Peyer's patch (tissue), 4 donors: ENCODE measurements around the gene RHOG.

Experiments used
- CTCF ChIP-seq, 6 experiments: fragments of 450-650 bp in 4 of 6; fragments of 200-600 bp in 2 of 6; sonication (generic) in 1 of 6; IDR thresholded peaks; one replicate each; pipeline ENCODE4 v1.5.1; 2017 to 2019; ENCODE audit warnings: antibody characterized with exemption in 6 of 6, mild to moderate bottlenecking in 3 of 6, moderate library complexity in 1 of 6
- POLR2A ChIP-seq, 2 donors: fragments of 450-650 bp; IDR thresholded peaks; one replicate each; pipeline ENCODE4 v1.5.1; 2017; ENCODE audit warnings: antibody characterized with exemption in 2 of 2, mild to moderate bottlenecking in 2 of 2, moderate library complexity in 2 of 2

- TF ChIP-seq CTCF (IDR thresholded peaks at IDR 0.05) = no peak
- TF ChIP-seq POLR2A (IDR thresholded peaks at IDR 0.05) = no peak
Observed at GRCh38 chr11:3890014-3890413, 49.3 kb upstream of the RHOG start.
